GM12878 (cell line): ENCODE measurements around the gene TRAF3. TPM values are rescaled to one million over a fixed set of nuclear protein-coding genes. Genes with fewer than 3 reads are reported as not detected.

ENCODE experiments used
- ATAC-seq: fragments of 200-7000 bp; cut with Tn5 transposase; 3 replicates; pipeline ENCODE4 v1.9.1; 2020; ENCODE audit warnings: mild to moderate bottlenecking, moderate library complexity
- BruUV-seq: library from RNA; stranded (reverse); fragments of 400-500 nt; replicated peaks from 2 replicates; lab custom pipeline; 2021; lab: Mats Ljungman, UMichigan
- CTCF ChIA-PET: fragments of 300-600 bp; sonication (Branson Sonifier 250); formaldehyde crosslinking; extraction: SDS; loops from one replicate; lab custom pipeline; 2021; ENCODE audit warnings: inconsistent platforms; lab: Yijun Ruan, JAX
- POLR2A ChIA-PET: fragments of 350-600 bp; formaldehyde crosslinking; extraction: SDS; loops from one replicate; lab custom pipeline; 2021; ENCODE audit warnings: inconsistent platforms; lab: Charles Lee
- RAD21 ChIA-PET: fragments of 300-600 bp; sonication (Branson Sonifier 250); formaldehyde crosslinking; loops from one replicate; lab custom pipeline; 2023; ENCODE audit warnings: antibody characterized with exemption; ENCODE audit not compliant: unreplicated experiment; lab: Charles Lee
- SMC1A ChIA-PET: fragments of 300-600 bp; sonication (Branson Sonifier 250); formaldehyde crosslinking; loops from one replicate; lab custom pipeline; 2023; ENCODE audit not compliant: unreplicated experiment, uncharacterized antibody; lab: Charles Lee
- DNase-seq: peaks from one replicate; pipeline ENCODE4 v3.0.0-alpha.2; 2011; ENCODE audit warnings: low read depth, low spot score
- FAIRE-seq: peaks from 3 replicates; lab custom pipeline; 2011; peaks lifted over from hg19 to GRCh38; lab: Jason Lieb, UNC
- H2AFZ ChIP-seq: 2 replicates; pipeline ENCODE4 v1.6.0; 2011; ENCODE audit warnings: low read depth, low read length, control low read depth; ENCODE audit not compliant: control insufficient read depth
- H3K27ac ChIP-seq: 2 replicates; pipeline ENCODE4 v1.5.1; 2011; ENCODE audit warnings: control low read depth; ENCODE audit not compliant: control insufficient read depth, insufficient read depth
- H3K27me3 ChIP-seq, 2 experiments: replicated peaks in 1 of 2; 2 replicates each; pipeline versions ENCODE4 v1.6.0 to v1.6.1; 2011; ENCODE audit warnings: low read length in 1 of 2; ENCODE audit not compliant: control insufficient read depth in 2 of 2, insufficient read depth in 2 of 2
- H3K36me3 ChIP-seq, 2 experiments: 2 replicates each; pipeline ENCODE4 v1.5.1; 2011; ENCODE audit warnings: low read length in 1 of 2; ENCODE audit not compliant: control insufficient read depth in 2 of 2, insufficient read depth in 2 of 2
- H3K4me1 ChIP-seq: 2 replicates; pipeline ENCODE4 v1.6.1; 2011; ENCODE audit warnings: mild to moderate bottlenecking, low read length, moderate library complexity, mixed read lengths; ENCODE audit not compliant: control insufficient read depth, insufficient read depth
- H3K4me2 ChIP-seq: 2 replicates; pipeline ENCODE4 v1.6.0; 2011; ENCODE audit warnings: control low read depth; ENCODE audit not compliant: control insufficient read depth, insufficient read depth
- H3K4me3 ChIP-seq: fragments of 200-600 bp; sonication (generic); 2 replicates; pipeline ENCODE4 v1.5.1; 2016
- H3K79me2 ChIP-seq: 2 replicates; pipeline ENCODE4 v1.6.0; 2011; ENCODE audit warnings: low read length; ENCODE audit not compliant: control insufficient read depth, insufficient read depth
- H3K9ac ChIP-seq: 2 replicates; pipeline ENCODE4 v1.8.0; 2011; ENCODE audit warnings: low read length, control low read depth, mixed read lengths; ENCODE audit not compliant: control insufficient read depth, insufficient read depth
- H3K9me3 ChIP-seq: replicated peaks from 3 replicates; pipeline ENCODE4 v1.5.1; 2011; ENCODE audit warnings: mild to moderate bottlenecking, low read length; ENCODE audit not compliant: control insufficient read depth, insufficient read depth
- H4K20me1 ChIP-seq: 2 replicates; pipeline ENCODE4 v1.6.0; 2011; ENCODE audit not compliant: control insufficient read depth, insufficient read depth
- POLR2AphosphoS2 ChIP-seq: IDR thresholded peaks from 2 replicates; pipeline ENCODE4 v1.6.1; 2011; ENCODE audit warnings: low read depth, mild to moderate bottlenecking, low read length, improper control_type of control experiment, moderate library complexity
- WGBS: methylation state at CpG from one replicate; pipeline ENCODE4 v1.1.6; 2016; ENCODE audit warnings: low lambda C conversion rate; ENCODE audit not compliant: insufficient replicate concordance, insufficient coverage; ENCODE audit errors: missing lambda C conversion rate; 5-methylcytosine and 5-hydroxymethylcytosine counted together
- in situ Hi-C: fragments of 300-500 bp; cut with MboI; formaldehyde crosslinking; loops from 9 replicates; pipeline ENCODE4 v1.14.3; 2018; ENCODE audit warnings: mixed read lengths
- intact Hi-C: fragments of 100-400 bp; cut with micrococcal nuclease; formaldehyde crosslinking; loops from one replicate; pipeline ENCODE4 v1.14.2; 2022; ENCODE audit not compliant: unreplicated experiment
- polyA plus RNA-seq, 11 experiments: library from polyadenylated mRNA; depleted of rRNA in 4 of 11; unstranded in 6 of 11; stranded (reverse) in 5 of 11; fragments of >200 nt; fragmentation: Nextera tagmentation in 4 of 11; fragmentation: Illumina TruSeq in 1 of 11; extraction: Ambion mirVana in 4 of 11; extraction: Trizol in 1 of 11; gene quantifications; 1 replicate in 1 of 11; 2 replicates in 10 of 11; pipeline versions ENCODE4 v1.2.1 to v1.2.3, GENCODE V29; 2011 to 2016; ENCODE audit warnings: inconsistent platforms in 2 of 11, missing spikeins in 2 of 11, low read depth in 1 of 11
- total RNA-seq, 4 experiments: library from RNA; depleted of rRNA in 3 of 4; stranded (reverse); fragments of >200 nt in 3 of 4; fragmentation: Illumina TruSeq in 1 of 4; extraction: Trizol in 1 of 4; gene quantifications; 2 replicates each; pipeline versions ENCODE4 v1.2.1 to v1.2.3, GENCODE V29; 2013 to 2021
- TF ChIP-seq, protein P1 (sequence below): fragments of 450-650 bp; IDR thresholded peaks from 2 replicates; pipeline ENCODE4 v1.6.1; 2018; ENCODE audit warnings: mild to moderate bottlenecking, low read depth, moderate library complexity; ENCODE audit not compliant: partially characterized antibody

The TRAF3 gene
- total and polyA plus RNA-seq, 10 of the 15 experiments (the other 5 are each of a cell fraction or from before 2014, with no cell fraction given): 3.0 to 70.1 (median 36.5) TPM

GRCh38 chr14:102882226-102882906 lies 105.1 kb downstream of the TRAF3 start:
- no peak overlapping the region for H2AFZ ChIP-seq
- ChIA-PET SMC1A (interaction anchor here (1.0 to 1.3 kb wide), 3 partner anchors 9 to 61 kb away, joined by 3 to 4 read pairs (median 3); no protein-coding TSS in a partner anchor), CTCF (interaction anchor here (1.1 to 1.2 kb wide), 2 partner anchors 12 to 19 kb away, joined by 3 to 4 read pairs; no protein-coding TSS in a partner anchor), RAD21 (interaction anchor here (1.4 to 1.6 kb wide), 2 partner anchors 19 to 188 kb away, joined by 3 read pairs; no protein-coding TSS in a partner anchor), POLR2A (no interaction called here)
- no peaks in the 10 kb centered on the region for H3K4me1 ChIP-seq
- H3K27me3 ChIP-seq: no peaks in the 10 kb centered on the region
- intact Hi-C loops: no loop called here
- DNase-seq (no peak), FAIRE-seq (no peak), ATAC-seq (no peak; the same call in 2 of the 3 replicates)
- no peaks in the 10 kb centered on the region for H3K9me3 ChIP-seq
- peaks cover 33 to 37% of the 10 kb centered on the region in 2 experiments; a peak in 3 of 4 replicates for H3K36me3 ChIP-seq
- H3K4me2 ChIP-seq: no peak overlapping the region
- BruUV-seq: TSS peak; percentile 10
- no peak overlapping the region for H3K9ac ChIP-seq
- in situ Hi-C loops: no loop called here
- H3K4me3 ChIP-seq: no peak overlapping the region
- no peaks in the 10 kb centered on the region for H3K79me2 ChIP-seq
- TF ChIP-seq, protein P1, sequence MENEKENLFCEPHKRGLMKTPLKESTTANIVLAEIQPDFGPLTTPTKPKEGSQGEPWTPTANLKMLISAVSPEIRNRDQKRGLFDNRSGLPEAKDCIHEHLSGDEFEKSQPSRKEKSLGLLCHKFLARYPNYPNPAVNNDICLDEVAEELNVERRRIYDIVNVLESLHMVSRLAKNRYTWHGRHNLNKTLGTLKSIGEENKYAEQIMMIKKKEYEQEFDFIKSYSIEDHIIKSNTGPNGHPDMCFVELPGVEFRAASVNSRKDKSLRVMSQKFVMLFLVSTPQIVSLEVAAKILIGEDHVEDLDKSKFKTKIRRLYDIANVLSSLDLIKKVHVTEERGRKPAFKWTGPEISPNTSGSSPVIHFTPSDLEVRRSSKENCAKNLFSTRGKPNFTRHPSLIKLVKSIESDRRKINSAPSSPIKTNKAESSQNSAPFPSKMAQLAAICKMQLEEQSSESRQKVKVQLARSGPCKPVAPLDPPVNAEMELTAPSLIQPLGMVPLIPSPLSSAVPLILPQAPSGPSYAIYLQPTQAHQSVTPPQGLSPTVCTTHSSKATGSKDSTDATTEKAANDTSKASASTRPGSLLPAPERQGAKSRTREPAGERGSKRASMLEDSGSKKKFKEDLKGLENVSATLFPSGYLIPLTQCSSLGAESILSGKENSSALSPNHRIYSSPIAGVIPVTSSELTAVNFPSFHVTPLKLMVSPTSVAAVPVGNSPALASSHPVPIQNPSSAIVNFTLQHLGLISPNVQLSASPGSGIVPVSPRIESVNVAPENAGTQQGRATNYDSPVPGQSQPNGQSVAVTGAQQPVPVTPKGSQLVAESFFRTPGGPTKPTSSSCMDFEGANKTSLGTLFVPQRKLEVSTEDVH: no peak
- 0 out of 2 replicates have a peak, but pooled peaks have one; percentile 34 for TF ChIP-seq POLR2AphosphoS2
- H4K20me1 ChIP-seq: no peaks in the 10 kb centered on the region
- 73% methylated on average over 5 of the region's 5 CpGs for WGBS
- H3K27ac ChIP-seq: no peak overlapping the region
